Panc1 (cell line): ENCODE results near the gene OR4F15. TPM values are rescaled to one million over a fixed set of nuclear protein-coding genes. Genes with fewer than 3 reads are reported as not detected.
"Not testable (repeated sequence)": the region's sequence is repeated elsewhere in the genome, so short reads cannot be mapped to it uniquely, and the experiment has no call there.

ENCODE experiments used
- ATAC-seq: fragments of 200-7000 bp; cut with Tn5 transposase; 2 replicates; pipeline ENCODE4 v1.9.1; 2020; ENCODE audit warnings: mild to moderate bottlenecking, moderate library complexity
- BruUV-seq: library from RNA; stranded (reverse); fragments of 400-500 nt; replicated peaks from 2 replicates; lab custom pipeline; 2021; lab: Mats Ljungman, UMichigan
- CTCF ChIA-PET: fragments of 300-600 bp; sonication (Branson Sonifier 250); formaldehyde crosslinking; loops from one replicate; lab custom pipeline; 2022; ENCODE audit warnings: antibody characterized with exemption; lab: Charles Lee
- POLR2A ChIA-PET: fragments of 300-600 bp; sonication (Branson Sonifier 250); formaldehyde crosslinking; loops from one replicate; lab custom pipeline; 2022; ENCODE audit warnings: antibody characterized with exemption; lab: Charles Lee
- DNase-seq: peaks from one replicate; pipeline ENCODE4 v3.0.0-alpha.2; 2010; ENCODE audit warnings: low read depth, low spot score
- H3K27ac ChIP-seq: 2 replicates; pipeline ENCODE4 v1.5.1; 2011; ENCODE audit warnings: mild to moderate bottlenecking, low read length, inconsistent platforms
- H3K27me3 ChIP-seq: fragments of 200-500 bp; sonication (Bioruptor generic); 2 replicates; pipeline ENCODE4 v1.6.0; 2014; ENCODE audit warnings: low read length, inconsistent platforms; ENCODE audit not compliant: control insufficient read depth, insufficient read depth
- H3K36me3 ChIP-seq: fragments of 200-500 bp; sonication (Bioruptor generic); 2 replicates; pipeline ENCODE4 v1.5.1; 2014; ENCODE audit warnings: inconsistent platforms, mild to moderate bottlenecking, low read length, moderate library complexity; ENCODE audit not compliant: control insufficient read depth, insufficient read depth
- H3K4me1 ChIP-seq: 2 replicates; pipeline ENCODE4 v1.5.1; 2011; ENCODE audit warnings: inconsistent platforms, mild to moderate bottlenecking, low read length, moderate library complexity; ENCODE audit not compliant: control insufficient read depth, insufficient read depth
- H3K4me3 ChIP-seq, 2 experiments: 2 replicates each; pipeline ENCODE4 v1.5.1; 2011 to 2012; ENCODE audit warnings: low read depth in 2 of 2, low read length in 2 of 2, mild to moderate bottlenecking in 2 of 2, inconsistent platforms in 1 of 2, moderate library complexity in 1 of 2
- H3K9me3 ChIP-seq: fragments of 200-500 bp; sonication (Bioruptor generic); 2 replicates; pipeline ENCODE4 v1.5.1; 2014; ENCODE audit warnings: low read depth, mild to moderate bottlenecking, inconsistent platforms, low read length, moderate library complexity; ENCODE audit not compliant: control insufficient read depth, insufficient read depth
- CTCF ChIP-seq: fragments of 450-650 bp; IDR thresholded peaks from 2 replicates; pipeline ENCODE4 v1.5.1; 2017; ENCODE audit warnings: mild to moderate bottlenecking
- POLR2AphosphoS5 ChIP-seq: IDR thresholded peaks from 2 replicates; pipeline ENCODE4 v1.6.1; 2012; ENCODE audit warnings: mild to moderate bottlenecking, low read depth, low read length, moderate library complexity
- SIN3A ChIP-seq: IDR thresholded peaks from 2 replicates; pipeline ENCODE4 v1.6.1; 2012; ENCODE audit warnings: low read depth, mild to moderate bottlenecking, low read length, moderate library complexity, borderline replicate concordance; ENCODE audit not compliant: insufficient read depth
- TCF7L2 ChIP-seq: IDR thresholded peaks from 2 replicates; pipeline ENCODE4 v1.6.1; 2011; ENCODE audit warnings: mild to moderate bottlenecking, low read depth, low read length, inconsistent platforms
- in situ Hi-C: cut with HindIII; loops from 2 replicates; pipeline ENCODE4 v1.10.0; 2016; ENCODE audit warnings: low sequenced_read_pairs, low pct_unique_long_range_greater_than_20kb
- intact Hi-C: fragments of 100-400 bp; cut with micrococcal nuclease; formaldehyde crosslinking; loops from one replicate; pipeline ENCODE4 v1.10.0; 2022; ENCODE audit not compliant: unreplicated experiment
- total RNA-seq: library from RNA; stranded (reverse); gene quantifications from one replicate; pipeline ENCODE4 v1.2.1, GENCODE V29; 2021; ENCODE audit not compliant: unreplicated experiment
- TF ChIP-seq, protein P1 (sequence below), 2 experiments: IDR thresholded peaks; 2 replicates each; pipeline ENCODE4 v1.6.1; 2011 to 2012; ENCODE audit warnings: low read depth in 2 of 2, control low read depth in 1 of 2, low read length in 1 of 2, mild to moderate bottlenecking in 1 of 2, moderate library complexity in 1 of 2; ENCODE audit not compliant: insufficient read depth in 1 of 2

The OR4F15 gene
- total RNA-seq, 1 experiment from 2014 or later, result not detected

- CTCF ChIA-PET, BruUV-seq, H3K36me3 ChIP-seq, H3K9me3 ChIP-seq, H3K4me1 ChIP-seq, intact Hi-C loops, POLR2A ChIA-PET, H3K27ac ChIP-seq, H3K4me3 ChIP-seq, in situ Hi-C loops, DNase-seq, H3K27me3 ChIP-seq: not testable (repeated sequence)
- ATAC-seq, result peak; percentile 68
- peak; percentile 60 for TF ChIP-seq CTCF
Measured at GRCh38 chr15:101767083-101767640, 44.8 kb upstream of the OR4F15 start.

- Histone ChIP-seq H3K4me3 (no peak overlapping the region), H3K4me1 (no peaks in the 10 kb centered on the region), H3K27me3 (no peaks in the 10 kb centered on the region; the same call in 1 of the 2 replicates), H3K36me3 (no peaks in the 10 kb centered on the region), H3K27ac (no peak overlapping the region), H3K9me3 (no peaks in the 10 kb centered on the region)
- no peak for DNase-seq
- ChIA-PET POLR2A (no interaction called here), CTCF (no interaction called here)
- ATAC-seq, result no peak
- TF ChIP-seq TCF7L2 (no peak), POLR2AphosphoS5 (no peak), CTCF (no peak), SIN3A (no peak)
- TF ChIP-seq, protein P1, sequence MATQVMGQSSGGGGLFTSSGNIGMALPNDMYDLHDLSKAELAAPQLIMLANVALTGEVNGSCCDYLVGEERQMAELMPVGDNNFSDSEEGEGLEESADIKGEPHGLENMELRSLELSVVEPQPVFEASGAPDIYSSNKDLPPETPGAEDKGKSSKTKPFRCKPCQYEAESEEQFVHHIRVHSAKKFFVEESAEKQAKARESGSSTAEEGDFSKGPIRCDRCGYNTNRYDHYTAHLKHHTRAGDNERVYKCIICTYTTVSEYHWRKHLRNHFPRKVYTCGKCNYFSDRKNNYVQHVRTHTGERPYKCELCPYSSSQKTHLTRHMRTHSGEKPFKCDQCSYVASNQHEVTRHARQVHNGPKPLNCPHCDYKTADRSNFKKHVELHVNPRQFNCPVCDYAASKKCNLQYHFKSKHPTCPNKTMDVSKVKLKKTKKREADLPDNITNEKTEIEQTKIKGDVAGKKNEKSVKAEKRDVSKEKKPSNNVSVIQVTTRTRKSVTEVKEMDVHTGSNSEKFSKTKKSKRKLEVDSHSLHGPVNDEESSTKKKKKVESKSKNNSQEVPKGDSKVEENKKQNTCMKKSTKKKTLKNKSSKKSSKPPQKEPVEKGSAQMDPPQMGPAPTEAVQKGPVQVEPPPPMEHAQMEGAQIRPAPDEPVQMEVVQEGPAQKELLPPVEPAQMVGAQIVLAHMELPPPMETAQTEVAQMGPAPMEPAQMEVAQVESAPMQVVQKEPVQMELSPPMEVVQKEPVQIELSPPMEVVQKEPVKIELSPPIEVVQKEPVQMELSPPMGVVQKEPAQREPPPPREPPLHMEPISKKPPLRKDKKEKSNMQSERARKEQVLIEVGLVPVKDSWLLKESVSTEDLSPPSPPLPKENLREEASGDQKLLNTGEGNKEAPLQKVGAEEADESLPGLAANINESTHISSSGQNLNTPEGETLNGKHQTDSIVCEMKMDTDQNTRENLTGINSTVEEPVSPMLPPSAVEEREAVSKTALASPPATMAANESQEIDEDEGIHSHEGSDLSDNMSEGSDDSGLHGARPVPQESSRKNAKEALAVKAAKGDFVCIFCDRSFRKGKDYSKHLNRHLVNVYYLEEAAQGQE (IDR thresholded peaks at IDR 0.05; ENCODE audit: insufficient read depth in 1 of 2, low read depth in 2 of 2, low read length in 1 of 2), result no peak
- no TSS peak for BruUV-seq
- intact Hi-C loops, result no loop called here
- in situ Hi-C loops, result no loop called here
Measured at GRCh38 chr15:101772921-101773320, 39.1 kb upstream of the OR4F15 start.
